GM18519 (cell line): ENCODE data around the gene INTS6.

ENCODE experiments used
- ATAC-seq: cut with Tn5 transposase; IDR thresholded peaks from one replicate; pipeline ENCODE4 v1.9.1; 2021; ENCODE audit warnings: mild to moderate bottlenecking, moderate library complexity; ENCODE audit not compliant: unreplicated experiment, low FRiP score

INTS6 gene

GRCh38 chr13:51348069-51348967 is 104.5 kb downstream of the INTS6 start:
- ATAC-seq: no peak

GRCh38 chr13:51347099-51347498 is 105.7 kb downstream of the INTS6 start:
- ATAC-seq: no peak

- ATAC-seq: no peak
Measured at GRCh38 chr13:51346397-51346796, 106.4 kb downstream of the INTS6 start.

DNA sequence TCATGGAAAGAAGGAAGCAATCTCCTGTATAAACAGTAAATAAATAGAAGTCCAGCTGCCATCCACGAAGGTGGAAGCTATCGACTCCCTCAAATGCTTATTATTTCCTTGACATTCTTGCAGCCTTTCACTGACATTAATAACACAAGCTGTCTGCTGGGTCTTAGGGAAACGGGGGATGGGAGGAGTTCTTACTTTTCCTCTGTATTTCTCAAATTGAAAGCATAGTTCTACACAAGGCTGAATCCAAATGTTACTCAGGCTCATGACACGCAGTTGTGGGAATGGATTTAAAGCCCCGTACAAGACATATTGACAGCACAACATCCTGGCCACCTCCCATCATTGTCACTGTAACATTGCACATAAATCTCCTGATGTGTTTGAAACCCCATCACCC is 109.4 kb downstream of the INTS6 start:
- ATAC-seq: no peak

GRCh38 chr13:51342706-51343105 is 110.1 kb downstream of the INTS6 start:
- ATAC-seq: no peak

GRCh38 chr13:51341791-51342190 is 111.0 kb downstream of the INTS6 start:
- no peak for ATAC-seq

- no peak for ATAC-seq
Measured at GRCh38 chr13:51341232-51341631, 111.6 kb downstream of the INTS6 start.

DNA sequence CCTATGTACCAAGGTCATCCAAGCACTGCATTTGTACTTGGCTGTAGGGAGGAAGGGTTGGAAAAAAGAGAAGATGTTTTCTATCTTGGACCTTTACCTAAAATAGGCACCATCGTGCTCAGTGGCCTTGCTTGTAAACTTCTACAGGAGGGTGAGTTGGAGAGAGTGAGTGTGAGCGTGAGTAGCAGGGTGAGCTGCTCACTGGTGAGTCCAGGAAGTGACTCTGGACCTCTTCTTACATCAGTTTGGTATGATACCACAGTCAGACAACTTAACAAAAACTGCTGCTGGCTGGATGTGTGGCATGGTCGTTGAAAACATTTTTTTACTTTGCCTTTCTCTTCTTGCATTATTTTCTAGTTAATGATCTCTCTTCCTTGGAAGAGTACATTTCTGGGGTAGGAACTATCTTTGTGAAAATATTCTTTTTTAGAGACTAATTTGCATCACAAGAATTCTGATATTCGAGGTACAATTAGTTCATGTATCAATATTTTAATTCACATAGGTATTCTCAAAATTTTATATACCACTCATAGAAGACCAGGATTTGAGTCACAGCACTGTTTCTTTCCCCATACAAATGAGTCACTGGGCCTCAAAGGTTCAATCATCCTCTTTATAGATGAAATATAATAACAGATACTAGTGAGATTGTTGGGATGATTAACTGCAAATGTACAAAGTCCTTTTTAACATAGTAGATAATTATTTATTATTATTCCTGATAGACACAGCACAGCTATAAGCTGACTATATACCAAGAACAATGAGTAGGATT is 112.7 kb downstream of the INTS6 start:
- ATAC-seq: no peak

DNA sequence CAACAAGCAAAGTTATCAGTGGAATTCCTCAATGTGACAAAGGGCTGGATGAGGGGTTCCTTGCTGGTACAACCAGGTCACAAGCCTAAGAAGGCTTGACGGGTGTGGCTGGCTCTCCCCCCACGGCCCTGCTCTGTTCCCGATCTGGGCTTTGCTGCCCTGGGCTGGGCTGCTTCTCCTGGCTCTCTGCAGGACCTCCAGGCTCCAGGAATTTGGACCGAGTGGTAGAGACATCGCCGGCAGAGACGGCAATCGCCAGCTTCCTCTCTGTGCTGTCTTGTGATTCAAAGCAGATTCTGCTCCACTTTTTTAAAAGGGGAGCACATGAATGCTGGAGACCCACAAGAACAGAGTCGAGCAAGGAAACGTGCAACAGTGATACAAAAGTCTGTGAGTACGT is 113.5 kb downstream of the INTS6 start, which contains the start of gene SERPINE3:
SERPINE3 (plus strand) TSS at position 338 of the 400 bp plus-strand sequence. CDS start 1,401 bp downstream, outside the sequence.
- ATAC-seq: no peak

GRCh38 chr13:51336746-51337145 is 116.1 kb downstream of the INTS6 start:
- no peak for ATAC-seq

GRCh38 chr13:51333826-51334225 is 119.0 kb downstream of the INTS6 start:
- ATAC-seq: no peak

GRCh38 chr13:51333421-51333820 is 119.4 kb downstream of the INTS6 start:
- no peak for ATAC-seq

DNA sequence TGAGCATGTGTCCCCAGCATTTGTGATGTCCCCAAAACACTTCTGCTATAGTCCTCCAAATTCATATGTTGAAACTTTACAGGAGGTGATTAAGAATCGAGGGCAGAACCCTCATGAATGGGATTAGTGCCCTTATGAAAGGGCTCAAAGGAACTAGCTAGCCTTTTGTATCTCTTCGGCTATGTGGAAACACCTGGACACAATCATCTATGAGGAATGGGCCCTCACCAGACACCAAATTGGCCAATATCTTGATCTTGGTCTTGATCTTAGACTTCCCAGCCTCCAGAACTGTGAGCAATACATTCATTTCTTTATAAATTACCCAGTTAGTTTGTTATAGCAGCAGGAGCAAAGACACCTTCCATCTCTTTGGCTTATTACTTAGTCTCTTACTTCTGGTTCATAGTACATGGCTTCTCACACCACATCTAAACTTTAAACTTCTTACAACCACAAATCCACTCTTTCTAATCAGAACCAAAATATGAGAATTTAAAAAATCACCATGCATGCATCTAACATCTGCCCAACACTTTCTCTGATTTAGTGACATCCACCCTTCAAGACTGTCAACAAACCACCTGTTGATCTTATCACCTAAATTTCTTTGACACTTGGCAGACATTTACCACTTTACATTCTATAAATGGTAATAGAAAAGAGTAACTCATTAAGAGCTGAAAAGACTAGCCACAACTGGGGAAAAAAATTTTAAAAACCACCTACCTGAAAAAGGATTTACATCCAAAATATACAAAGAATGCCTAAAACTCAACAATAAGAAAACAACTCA is 120.1 kb downstream of the INTS6 start:
- no peak for ATAC-seq

DNA sequence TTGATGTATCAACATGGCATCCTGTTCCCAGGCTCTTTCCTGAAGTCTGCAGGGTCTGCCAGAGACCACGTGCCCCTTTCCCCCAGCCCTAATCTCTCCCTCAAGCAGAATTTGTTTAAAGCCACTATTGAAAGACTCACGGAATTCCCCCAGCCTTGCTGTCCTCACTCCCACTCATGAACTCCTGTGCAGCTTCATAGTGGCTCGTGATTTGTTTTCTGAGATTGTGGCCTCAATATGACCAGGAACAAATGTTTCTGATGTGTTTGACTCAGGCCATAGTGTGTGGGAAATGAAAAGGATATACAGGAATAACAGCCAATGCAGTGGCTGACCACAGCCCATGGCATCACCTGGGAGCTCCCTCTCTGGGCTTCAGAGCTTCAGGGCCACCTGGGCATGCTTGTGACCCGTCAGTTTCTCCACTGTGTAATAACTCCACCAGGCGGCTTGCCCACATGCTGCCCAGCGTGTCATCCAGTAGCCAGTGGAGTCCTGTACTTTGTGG is 121.4 kb downstream of the INTS6 start:
- no peak for ATAC-seq

- no peak for ATAC-seq
Measured at GRCh38 chr13:51330791-51331190, 122.0 kb downstream of the INTS6 start.

DNA sequence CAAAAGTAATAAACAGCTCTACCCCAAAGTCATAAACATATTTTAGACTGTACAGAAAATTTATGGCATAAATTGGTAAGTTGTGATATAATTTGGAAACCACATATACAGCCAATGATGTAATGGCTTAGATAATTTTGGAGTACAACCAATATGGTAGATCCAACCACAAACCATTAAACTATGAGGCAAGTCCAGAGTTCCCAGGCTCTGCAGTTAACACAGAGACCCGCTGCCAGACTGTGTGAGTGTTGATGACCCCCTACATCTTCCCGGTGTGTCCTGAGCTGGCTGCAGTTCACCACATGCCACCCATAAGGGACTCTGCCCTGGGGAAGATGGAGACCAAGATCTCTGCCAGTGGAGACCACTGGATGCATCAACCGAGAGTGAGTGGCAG is 123.2 kb downstream of the INTS6 start:
- no peak for ATAC-seq

DNA sequence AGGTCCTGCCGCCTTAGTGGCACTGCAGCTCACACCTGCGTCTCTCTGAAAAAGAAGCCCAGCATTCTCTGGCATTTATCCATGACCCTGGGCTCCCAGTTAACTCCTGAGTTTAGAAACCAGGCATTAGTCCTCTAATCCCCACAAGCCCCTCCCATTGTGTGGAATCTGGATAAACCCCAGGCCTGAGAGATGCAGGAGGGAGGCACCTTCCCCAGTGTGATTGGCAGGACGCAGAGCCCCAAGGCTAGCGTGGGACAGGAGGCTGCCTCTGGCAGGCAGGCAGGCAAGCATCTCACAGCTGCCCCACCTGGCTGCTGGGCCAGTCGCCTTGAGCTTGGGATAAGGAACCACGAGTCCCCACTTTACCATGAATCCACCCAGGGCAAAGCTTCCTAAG is 124.3 kb downstream of the INTS6 start:
- no peak for ATAC-seq

GRCh38 chr13:51327961-51328360 is 124.9 kb downstream of the INTS6 start:
- ATAC-seq: no peak

GRCh38 chr13:51326777-51327176 is 126.1 kb downstream of the INTS6 start:
- ATAC-seq: no peak

GRCh38 chr13:51325837-51326236 is 127.0 kb downstream of the INTS6 start:
- ATAC-seq: no peak
